Limb (tissue), 2 donors: Measurements from ENCODE around the gene RNF11.
"Not testable (repeated sequence)": the region's sequence is repeated elsewhere in the genome, so short reads cannot be mapped to it uniquely, and the experiment has no call there.

Source experiments
- DNase-seq, 2 donors: peaks; one replicate each; pipeline ENCODE4 v3.0.0-alpha.2; 2016; ENCODE audit errors: extremely low spot score in 2 of 2

The RNF11 gene

DNA sequence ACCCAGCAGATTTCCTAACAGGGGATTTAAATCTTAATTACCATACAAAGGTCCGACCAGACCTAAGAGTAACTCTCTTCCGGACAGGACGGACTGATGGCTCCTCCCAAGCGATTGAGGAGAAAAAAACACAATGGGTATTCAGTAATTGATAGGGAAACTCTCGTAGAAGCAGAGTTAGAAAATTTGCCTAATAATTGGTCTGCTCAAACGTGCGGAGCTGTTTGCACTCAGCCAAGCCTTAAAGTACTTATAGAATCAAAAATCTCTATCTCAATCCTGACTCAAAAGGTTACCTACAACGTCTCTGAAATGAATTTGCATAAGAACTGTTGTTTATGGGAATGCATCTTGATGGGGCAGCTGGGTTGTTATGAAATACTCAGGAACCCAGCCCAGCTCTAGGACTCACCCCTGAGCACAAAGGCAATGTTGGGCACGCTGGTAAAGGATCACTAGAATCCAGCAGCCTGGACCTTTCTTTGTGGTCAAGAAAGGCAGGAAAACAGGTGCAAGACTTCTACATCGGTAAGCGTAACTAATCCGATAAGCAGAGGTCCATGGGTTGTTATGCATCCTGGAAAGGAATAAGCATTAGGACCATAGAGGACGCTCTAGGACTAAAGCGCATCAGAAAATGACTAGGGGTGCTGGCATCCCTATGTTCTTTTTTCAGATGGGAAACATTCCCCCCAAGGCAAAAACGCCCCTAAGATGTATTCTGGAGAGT, 8.7 kb upstream of the RNF11 start:
- not testable (repeated sequence) for DNase-seq

GRCh38 chr1:51228471-51228870, 7.6 kb upstream of the RNF11 start:
- not testable (repeated sequence) for DNase-seq

- no peak for DNase-seq
Observed at GRCh38 chr1:51230501-51231078, 5.5 kb upstream of the RNF11 start.

DNA sequence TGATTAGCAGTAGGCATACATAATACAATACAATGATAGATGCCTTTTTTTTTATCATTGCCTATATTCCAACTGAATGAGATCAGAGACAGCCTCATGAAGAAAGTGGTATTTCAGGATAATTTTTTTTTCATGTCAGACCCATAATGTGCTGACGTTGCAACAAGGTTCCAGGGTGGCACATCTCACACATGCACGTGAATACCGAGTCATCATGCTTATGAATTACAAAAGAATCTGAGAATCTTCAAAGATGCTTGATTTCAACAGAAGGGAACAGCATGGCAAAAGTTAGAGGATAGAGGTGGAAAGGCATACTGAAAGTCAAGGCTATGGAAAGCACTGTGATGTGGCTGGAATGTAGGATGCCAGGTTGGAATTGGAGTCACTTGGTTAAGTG, 5.0 kb upstream of the RNF11 start:
- no peak for DNase-seq

DNA sequence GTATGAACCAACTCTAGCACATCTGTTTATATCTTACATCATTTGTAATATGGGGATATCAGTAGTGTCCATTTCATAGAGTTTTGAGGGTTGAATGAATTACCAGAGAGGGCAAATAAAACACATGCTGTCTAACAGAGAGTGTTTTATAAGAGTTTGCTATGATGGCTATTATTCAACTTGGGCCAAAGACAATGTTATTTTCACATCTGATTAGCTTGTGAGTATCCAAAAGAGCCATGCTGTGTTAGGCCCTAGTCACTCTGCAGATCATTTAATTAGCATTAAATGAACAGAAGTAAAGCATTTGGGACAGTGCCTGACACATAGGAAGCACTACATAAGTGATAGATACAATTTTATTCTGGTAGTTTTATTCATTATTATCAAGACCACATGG, 4.2 kb upstream of the RNF11 start:
- DNase-seq, result no peak

GRCh38 chr1:51234236-51234635, 1.8 kb upstream of the RNF11 start:
- DNase-seq, result not testable (repeated sequence)

DNA sequence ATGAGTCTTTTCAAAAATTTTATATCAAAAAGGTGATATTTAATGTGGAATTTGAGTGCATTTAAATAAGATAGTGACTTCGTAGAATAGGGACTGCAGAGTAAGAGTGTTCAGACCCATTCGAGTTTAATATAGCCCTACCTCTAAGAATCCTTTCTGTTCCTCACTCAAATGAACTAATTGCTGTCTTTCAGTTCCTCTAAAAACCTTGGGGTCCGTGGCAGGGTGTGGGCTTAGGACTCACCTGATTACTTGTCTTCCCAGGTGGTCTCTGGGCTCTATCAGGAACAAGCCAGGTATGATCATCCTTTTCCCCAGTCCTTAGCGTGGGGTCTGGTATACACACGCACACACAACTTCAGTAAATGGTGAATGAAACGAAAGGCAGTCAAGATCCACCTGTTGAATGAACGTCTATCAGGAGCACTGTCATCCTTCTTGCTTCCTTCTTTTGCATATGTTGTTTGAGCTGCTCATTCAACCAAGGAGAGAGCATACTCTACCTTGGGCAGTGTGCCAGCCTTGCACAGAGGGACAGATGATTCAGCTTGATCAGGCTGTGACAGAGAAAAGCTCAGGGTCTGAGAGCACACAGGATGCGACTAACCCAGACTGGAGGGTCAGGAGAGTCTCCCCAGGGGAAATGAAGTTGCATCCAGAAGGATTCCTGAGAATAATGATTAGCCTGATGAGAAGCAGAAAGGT, 1.2 kb upstream of the RNF11 start:
- peak; percentile 34 to 47 for DNase-seq

- peak; percentile 21 to 80 for DNase-seq
Observed at GRCh38 chr1:51236531-51237350, 668 bp downstream of the RNF11 start.

DNA sequence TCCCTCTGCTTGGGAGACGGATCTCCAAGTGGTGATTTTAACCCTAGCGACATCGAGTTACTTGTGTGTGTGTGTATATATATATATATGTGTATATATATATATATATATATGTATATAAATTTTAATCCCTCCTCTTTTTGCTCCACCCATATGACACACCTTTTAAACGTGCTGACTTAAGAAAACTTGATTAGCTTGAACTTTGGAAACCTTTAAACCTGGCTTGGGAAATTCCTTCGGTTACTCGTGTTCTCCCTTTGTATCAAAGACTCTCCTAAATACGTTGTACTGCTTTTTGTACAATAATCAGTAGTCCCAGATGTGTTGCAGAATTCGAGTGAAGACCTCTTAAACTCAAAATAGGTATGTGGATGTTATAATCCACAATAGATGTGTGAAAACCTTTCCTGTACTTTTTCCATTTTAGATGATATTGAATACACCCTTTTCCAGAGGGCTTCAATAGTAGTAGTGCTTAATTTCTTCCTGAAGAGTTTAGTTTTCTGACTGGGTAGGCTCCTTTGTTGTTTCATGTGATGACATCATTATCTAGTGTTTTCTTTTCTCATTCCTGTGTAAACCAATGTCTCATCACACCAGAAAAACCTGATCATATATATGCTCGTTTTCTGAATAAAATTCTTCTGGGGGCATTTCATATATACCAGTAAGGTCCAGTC, 1.4 kb downstream of the RNF11 start:
- DNase-seq, result no peak

- peak in 1 of 2 donors; percentile 43 for DNase-seq
Observed at GRCh38 chr1:51238034-51238403, 1.9 kb downstream of the RNF11 start.

DNA sequence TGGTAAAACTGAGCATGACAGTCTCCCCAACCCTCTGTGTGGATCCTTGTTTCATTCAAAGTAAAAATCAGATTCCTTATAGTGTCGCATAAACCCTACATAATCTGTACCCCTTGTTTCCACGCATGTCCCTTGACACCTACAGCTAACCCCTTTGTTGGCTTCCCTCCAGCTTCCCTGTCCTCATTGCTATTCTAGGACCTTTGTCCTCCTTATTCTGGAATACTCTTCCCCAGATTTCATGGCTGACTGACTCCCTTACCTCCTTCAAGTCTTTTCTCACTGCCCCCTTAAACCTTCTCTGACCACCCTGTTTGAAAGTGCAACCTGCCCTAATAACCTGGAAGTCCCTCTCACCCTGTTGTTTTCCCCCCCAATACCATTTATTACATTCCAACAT, 4.0 kb downstream of the RNF11 start:
- DNase-seq, result no peak

DNA sequence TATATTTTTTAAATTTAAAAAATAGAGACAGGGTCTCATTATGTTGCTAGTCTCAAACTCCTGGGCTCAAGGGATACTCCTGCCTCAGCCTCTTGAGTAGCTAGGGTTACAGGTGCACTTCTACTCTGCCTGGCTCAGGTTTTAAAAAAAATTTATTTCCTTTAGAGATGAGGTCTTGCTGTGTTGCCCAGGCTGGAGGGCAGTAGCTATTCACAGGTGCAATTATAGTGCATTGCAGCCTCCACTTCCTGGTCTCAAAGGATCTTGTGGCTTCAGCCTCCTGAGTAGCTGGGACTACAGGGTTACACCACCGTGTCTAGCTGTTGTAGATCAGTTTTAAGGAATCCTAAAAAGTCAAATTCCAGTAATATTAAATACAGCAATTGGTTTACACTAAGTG, 5.0 kb downstream of the RNF11 start:
- DNase-seq, result no peak

- DNase-seq, result no peak
Observed at GRCh38 chr1:51242546-51242945, 6.5 kb downstream of the RNF11 start.

DNA sequence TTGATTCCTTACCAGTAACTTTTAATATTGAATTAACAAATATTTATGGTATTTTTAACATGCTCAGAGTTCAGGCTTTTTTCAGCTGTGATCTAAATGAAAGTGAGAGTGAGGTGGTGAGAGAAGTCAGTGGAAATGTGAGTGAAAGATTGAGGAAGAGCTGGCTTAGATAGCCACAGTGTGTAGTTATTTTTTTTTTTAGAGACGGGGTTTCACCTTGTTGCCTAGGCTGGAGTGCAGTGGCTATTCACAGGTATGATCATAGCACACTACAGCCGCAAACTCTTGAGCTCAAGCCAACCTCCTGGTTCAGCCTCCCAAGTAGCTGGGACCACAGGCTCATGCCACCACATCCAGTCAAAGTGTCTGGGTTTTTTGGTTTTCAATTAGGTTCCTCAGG, 10.9 kb downstream of the RNF11 start:
- DNase-seq, result no peak

DNA sequence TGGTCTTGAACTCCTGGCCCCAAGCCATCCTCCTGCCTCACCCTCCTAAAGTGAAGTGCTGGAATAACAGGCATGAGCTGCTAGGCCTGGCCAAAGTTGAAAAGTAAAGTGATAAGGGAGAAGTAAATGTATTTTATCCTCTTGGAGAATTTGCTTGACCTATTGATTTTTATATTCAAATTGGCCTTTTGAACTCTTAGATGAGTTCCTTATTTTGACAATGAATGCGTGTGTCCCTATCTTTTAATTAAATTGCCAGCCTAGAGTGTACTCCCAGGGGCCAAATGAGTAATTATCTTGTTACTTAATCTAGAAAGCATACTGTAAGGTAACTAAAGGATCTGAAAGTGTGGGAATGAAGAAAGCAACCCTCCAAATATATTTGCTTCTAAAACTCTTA, 11.4 kb downstream of the RNF11 start:
- no peak for DNase-seq

- no peak for DNase-seq
Observed at GRCh38 chr1:51249445-51249844, 13.4 kb downstream of the RNF11 start.

GRCh38 chr1:51250729-51251128, 14.7 kb downstream of the RNF11 start:
- not testable (repeated sequence) for DNase-seq

DNA sequence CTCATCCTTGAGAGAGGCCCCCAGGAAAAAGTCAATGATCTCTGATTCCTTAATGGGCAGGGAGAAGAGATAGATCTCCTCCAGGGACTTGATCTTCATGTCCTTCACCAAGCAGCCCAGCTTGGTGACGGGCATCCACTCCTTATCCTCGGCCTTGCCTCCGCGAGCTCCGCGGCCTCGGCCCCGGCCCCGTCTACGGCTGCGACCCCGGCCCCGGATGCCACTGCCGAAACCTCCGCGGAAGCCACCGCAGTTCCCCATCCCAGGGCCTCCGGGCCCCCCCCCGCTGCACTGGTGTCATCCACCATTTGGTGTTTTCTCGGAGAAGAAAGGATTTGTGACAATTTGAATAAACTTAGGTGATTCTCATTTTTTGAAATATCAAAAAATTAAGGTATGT, 15.1 kb downstream of the RNF11 start:
- DNase-seq, result not testable (repeated sequence)

DNA sequence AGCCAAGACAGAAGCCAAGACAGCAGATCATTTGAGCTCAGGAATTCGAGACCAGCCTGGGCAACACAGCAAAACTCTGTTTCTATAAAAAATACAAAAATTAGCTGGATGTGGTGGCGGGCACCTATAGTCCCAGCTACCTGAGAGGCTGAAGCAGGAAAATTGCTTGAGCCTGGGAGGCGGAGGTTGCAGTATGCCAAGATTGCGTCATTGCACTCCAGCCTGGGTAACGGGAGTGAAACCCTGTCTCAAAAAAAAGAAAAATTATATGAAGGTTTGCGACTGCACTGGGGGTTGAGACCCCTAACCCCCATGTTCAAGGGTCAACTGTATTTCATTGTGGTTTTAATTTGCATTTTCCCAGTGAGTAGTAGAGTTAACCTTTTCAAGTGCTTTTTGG, 16.3 kb downstream of the RNF11 start:
- no peak for DNase-seq

DNA sequence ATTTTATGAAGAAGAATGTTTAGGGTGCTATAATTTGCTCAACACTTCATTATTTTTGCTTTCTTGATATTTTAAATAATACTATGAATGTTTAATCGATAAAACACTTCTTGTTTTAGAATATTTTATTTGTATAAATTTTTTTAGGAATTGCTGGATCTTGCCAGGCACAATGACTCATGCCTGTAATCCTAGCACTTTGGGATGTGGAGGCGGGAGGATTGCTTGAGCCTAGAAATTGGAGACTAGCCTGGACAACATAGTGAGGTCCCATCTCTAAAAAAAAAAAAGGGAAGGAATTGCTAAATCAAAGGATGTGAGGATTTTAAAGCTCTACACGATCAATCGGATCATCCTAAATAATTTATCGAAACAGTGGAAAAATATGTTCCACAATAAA, 17.6 kb downstream of the RNF11 start:
- no peak for DNase-seq

GRCh38 chr1:51255331-51255730, 19.3 kb downstream of the RNF11 start:
- DNase-seq, result no peak
